Hepatocyte (in vitro differentiated cells): ENCODE data around the gene ABCC9.

Experiments
- EZH2phosphoT487 ChIP-seq: fragments of 200-600 bp; sonication (generic); IDR thresholded peaks from one replicate; pipeline ENCODE4 v1.6.1; 2018; ENCODE audit warnings: antibody characterized with exemption, mild to moderate bottlenecking, low read depth, moderate library complexity; ENCODE audit not compliant: unreplicated experiment, severe bottlenecking
- TF ChIP-seq, protein P1 (sequence below): fragments of 200-600 bp; sonication (generic); IDR thresholded peaks from 2 replicates; pipeline ENCODE4 v1.5.1; 2016; ENCODE audit warnings: antibody characterized with exemption, mild to moderate bottlenecking; ENCODE audit not compliant: poor library complexity

GRCh38 chr12:21950649-21951048 lies 9.4 kb upstream of the ABCC9 start:
- TF ChIP-seq EZH2phosphoT487, result no peak
- TF ChIP-seq, protein P1, sequence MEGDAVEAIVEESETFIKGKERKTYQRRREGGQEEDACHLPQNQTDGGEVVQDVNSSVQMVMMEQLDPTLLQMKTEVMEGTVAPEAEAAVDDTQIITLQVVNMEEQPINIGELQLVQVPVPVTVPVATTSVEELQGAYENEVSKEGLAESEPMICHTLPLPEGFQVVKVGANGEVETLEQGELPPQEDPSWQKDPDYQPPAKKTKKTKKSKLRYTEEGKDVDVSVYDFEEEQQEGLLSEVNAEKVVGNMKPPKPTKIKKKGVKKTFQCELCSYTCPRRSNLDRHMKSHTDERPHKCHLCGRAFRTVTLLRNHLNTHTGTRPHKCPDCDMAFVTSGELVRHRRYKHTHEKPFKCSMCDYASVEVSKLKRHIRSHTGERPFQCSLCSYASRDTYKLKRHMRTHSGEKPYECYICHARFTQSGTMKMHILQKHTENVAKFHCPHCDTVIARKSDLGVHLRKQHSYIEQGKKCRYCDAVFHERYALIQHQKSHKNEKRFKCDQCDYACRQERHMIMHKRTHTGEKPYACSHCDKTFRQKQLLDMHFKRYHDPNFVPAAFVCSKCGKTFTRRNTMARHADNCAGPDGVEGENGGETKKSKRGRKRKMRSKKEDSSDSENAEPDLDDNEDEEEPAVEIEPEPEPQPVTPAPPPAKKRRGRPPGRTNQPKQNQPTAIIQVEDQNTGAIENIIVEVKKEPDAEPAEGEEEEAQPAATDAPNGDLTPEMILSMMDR, result no peak
